ENCODE results near the gene SLC8B1.
"Not testable (repeated sequence)": the region's sequence is repeated elsewhere in the genome, so short reads cannot be mapped to it uniquely, and the experiment has no call there.

Gene SLC8B1

DNA sequence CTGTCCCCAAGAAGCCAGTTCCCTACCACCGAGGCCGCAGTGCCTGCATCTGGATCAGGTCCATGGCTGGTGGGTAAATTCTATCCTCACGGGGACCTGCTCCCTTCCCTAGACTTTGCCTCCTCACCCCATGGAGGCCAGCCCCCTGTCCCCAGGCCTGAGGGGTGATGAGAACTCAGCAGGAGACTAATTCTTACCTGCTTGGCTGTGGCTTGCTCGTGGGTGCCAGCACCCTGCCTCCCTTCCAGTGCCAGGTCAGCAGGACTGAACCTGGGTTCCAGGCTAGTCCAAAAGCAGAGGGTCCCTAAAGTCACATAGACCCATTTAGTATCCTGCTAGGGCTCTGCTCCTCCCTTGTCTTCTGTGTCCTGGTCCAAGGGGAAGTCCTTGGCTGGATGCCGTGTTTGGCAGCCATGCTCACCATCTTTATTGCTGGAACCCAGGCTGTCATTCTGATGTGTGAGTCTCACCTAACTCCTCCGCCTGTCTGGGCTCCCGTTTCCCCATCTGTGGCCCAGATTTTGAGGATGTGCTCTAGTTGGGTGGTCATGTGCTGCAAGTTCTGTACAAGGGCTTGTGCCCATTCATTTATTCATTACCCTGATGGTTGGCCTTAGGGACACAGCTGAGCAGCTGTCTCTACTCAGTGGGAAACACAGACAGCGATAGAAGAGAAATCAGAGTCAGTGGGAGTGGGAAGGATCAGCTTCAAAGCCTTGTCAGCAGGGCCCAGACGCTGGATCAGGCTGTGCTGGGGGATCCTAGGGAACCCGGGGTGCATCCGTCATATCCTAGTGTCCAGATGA lies 24.4 kb upstream of the SLC8B1 start:
- no peak for DNase-seq
- in situ Hi-C loops (cut with MboI; ENCODE audit: low pct_unique_long_range_greater_than_20kb, low sequenced_read_pairs): no loop called here

DNA sequence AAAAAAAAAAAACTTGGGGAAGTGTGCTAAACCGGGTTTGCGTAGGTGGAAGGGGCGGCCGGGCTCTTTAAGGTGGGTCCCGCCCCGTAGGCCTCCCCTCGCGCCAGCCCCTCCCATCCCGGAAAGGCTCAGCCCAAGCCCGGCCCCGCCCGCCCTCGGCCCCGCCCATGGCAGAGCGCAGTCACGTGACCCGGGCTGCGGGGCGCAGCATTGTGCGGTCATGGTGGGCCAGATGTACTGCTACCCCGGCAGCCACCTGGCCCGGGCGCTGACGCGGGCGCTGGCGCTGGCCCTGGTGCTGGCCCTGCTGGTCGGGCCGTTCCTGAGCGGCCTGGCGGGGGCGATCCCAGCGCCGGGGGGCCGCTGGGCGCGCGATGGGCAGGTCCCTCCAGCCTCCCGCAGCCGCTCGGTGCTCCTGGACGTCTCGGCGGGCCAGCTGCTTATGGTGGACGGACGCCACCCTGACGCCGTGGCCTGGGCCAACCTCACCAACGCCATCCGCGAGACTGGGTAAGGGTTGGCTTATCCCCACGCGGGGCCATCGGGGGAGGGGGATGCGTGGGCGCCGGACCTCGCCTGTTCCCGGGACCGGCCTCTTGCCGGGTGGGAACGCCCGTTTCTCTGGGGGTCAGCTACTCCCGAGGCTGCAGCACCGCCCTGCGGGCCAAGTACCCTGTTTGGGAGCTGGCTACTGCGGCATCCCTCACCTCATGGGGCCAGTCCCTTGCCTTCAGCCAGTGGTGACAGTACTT lies 23.6 kb upstream of the SLC8B1 start, which contains the start of gene PLBD2:
PLBD2 (plus strand) TSS at position 207 of the 752 bp plus-strand sequence; CDS start at position 221, 14 bp downstream.
- DNase-seq: peak; percentile 90
- in situ Hi-C loops (cut with MboI; ENCODE audit: low pct_unique_long_range_greater_than_20kb, low sequenced_read_pairs): no loop called here

DNA sequence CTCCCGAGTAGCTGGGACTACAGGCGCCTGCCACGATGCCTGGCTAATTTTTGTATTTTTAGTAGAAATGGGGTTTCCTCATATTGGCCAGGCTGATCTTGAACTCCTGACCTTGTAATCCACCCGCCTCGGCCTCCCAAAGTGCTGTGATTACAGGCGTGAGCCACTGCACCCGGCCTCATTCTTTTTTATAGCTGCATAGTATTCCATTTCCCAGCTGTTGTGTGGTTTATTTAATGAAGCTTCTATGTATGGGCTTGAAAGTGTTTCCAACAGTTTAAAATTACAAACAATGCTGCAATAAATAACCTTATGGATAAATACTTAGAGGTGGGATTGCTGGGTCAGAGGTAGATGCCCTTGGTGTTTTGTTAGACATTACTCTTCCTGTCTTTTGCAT lies 19.3 kb upstream of the SLC8B1 start:
- DNase-seq; in situ Hi-C loops (cut with MboI; ENCODE audit: low pct_unique_long_range_greater_than_20kb, low sequenced_read_pairs): not testable (repeated sequence)

DNA sequence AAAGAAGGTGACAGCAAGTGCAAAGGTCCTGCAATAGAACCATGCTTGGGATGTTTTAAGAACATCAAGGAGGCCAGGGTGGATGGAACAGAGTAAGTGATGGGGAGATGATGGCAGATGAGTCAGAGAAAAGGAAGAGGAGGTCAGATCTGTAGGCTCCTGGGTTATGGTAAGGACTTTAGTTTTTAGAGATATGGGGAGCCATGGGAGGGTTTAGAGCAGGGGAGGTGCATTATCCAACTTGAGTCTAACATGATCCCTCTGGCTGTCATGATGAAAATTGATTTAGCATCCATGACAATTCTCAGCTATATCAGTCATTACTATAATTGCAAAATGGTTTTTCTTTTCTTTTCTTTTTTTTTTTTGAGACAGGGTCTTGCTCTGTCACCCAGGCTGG lies 16.2 kb upstream of the SLC8B1 start:
- DNase-seq: no peak
- in situ Hi-C loops (cut with MboI; ENCODE audit: low pct_unique_long_range_greater_than_20kb, low sequenced_read_pairs): no loop called here

DNA sequence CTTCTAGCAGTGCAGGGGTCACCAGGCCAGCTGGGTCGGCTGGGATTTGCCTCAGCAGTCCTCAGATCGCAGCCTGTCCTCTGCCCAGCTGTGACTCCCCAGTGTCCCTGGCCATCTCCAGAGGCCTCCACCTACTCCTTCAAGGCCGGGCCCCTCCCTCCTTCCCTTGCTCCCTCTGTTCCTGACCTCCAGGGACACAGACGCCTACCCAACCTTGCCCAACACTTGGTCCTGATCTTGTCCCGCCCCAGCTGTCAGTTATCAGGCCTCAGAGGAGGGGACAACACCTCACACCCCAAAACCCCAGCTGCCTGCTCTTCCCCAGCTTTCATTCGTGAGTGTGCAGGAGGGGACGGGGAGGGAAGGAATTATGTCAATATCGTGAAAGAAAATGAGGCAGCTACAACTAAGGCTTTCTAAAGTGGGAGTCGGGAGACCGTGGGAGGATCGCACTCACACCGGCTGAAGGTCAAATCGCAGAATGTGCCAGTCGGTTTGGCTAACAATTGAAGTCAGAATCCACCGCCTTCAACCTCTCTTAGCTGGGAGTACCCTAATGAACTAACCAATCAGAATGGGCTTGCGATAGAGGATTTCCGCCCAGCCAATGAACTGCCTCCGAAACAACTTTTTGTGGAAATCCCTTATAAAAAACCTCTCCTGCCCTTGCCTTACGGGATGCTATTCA lies 14.1 kb upstream of the SLC8B1 start:
- DNase-seq: no peak
- in situ Hi-C loops (cut with MboI; ENCODE audit: low pct_unique_long_range_greater_than_20kb, low sequenced_read_pairs): no loop called here

DNA sequence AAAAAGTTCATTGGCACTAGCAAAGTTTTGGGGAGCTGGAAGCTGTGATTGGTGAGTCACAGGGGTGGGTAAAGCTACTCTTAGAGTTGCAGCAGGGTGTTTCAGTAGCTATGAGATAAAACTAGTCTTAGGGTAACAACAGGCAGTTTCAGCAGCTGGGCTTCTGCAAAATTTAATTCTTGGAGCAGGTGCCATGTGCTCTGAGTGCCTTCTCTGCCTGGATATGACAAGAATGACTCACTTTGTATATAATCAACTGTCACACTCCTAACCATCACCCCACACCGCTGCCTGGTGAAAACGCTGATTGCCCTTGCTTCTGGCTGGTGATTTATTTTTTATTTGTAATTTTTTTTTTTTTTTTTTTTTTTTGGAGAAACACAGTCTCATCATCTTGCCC lies 13.0 kb upstream of the SLC8B1 start:
- DNase-seq: no peak
- in situ Hi-C loops (cut with MboI; ENCODE audit: low pct_unique_long_range_greater_than_20kb, low sequenced_read_pairs): no loop called here

DNA sequence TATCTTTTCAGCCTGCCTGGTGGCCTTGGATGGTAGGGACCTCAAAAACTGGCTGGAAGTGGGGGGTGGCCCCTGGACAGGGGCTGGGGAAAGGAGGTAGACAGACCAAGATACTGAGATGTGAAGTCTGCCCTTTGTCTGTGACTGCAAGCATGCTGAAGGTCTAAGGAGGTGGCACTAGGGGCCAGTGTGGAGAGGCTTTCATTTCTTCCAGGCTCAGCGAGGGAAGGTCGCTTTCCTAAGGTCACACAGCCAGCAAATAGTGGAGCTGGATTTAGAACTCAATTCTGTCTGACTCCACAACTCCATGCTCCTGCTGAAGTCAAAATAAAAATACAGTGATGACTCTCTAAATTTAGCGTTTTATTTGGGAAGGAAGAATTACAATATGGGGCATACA lies 12.2 kb upstream of the SLC8B1 start:
- in situ Hi-C loops (cut with MboI; ENCODE audit: low pct_unique_long_range_greater_than_20kb, low sequenced_read_pairs): no loop called here
- no peak for DNase-seq

DNA sequence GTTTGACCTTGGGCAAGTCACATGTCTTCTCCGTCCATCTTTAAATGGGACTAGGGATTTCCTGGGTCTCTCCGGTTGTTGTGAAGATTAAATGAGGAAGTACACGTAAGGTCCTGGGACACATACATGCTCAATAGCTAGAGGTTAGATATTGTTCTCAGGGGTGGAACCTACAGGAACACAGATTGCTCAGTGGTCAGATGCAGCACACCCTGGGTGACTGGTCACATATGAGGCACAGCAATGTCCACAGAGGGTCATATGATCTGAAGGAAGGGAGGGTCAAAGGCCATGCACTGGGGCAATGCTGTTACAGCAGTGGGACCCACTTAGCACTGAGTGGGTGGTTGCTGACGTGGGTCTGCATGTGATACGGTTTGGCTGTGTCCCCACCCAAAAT lies 11.4 kb upstream of the SLC8B1 start:
- in situ Hi-C loops (cut with MboI; ENCODE audit: low pct_unique_long_range_greater_than_20kb, low sequenced_read_pairs): no loop called here
- no peak for DNase-seq

DNA sequence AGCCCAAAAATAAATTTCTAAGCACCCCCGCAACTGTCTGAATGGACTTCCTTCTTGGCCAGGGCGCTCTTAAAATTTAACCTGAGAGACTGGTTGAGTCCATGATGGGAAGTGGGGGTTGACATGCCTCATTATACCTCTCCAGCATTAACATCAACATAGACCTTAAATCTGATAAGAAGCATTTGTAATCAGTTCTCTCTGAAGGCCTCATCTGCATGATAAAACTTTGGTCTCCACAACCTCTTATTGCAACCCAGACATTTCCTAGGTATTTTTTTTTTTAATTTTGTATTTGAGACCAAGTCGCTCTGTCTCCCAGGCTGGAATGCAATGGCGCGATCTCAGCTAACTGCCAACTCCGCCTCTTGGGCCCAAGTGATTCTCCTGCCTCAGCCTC lies 10.4 kb upstream of the SLC8B1 start:
- no peak for DNase-seq
- in situ Hi-C loops (cut with MboI; ENCODE audit: low pct_unique_long_range_greater_than_20kb, low sequenced_read_pairs): no loop called here

DNA sequence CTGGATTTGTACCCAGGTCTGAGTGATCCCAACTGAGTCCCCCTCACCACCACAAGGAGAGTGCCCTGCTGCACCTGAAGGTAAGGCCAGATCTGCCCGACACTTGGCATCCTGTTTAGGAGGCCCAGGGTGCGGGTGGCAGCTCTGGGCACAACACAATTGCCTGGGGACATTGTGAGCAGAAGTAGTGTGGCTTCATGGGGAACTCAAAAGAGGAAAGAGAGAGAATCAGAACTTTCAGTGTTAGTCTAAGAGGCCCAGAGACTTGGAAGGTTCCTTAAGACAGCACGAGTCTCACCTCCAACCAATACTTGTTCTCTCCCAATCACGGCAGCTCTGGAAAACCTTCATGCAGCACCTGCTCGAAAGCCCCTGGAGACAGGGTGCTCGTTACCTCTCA lies 6.6 kb upstream of the SLC8B1 start:
- in situ Hi-C loops (cut with MboI; ENCODE audit: low pct_unique_long_range_greater_than_20kb, low sequenced_read_pairs): no loop called here
- no peak for DNase-seq

DNA sequence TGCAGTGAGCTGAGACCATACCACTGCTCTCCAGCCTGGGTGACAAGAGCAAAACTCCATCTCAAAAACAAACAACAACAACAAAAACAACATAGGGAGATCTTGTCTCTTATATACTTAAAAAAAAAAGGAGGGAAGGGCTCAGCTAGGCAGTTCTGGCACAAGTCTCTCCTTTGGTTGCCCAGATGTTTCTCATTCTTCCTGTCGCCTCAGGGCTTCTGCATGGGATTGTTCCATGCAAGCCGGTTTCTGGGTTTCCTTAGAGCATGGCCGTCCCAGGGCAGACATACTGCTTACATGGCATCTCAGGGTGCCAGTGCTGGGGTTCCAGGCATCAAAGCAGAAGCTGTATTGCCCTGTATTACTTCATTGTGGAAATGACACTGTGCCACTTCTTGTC lies 5.2 kb upstream of the SLC8B1 start:
- no peak for DNase-seq
- in situ Hi-C loops (cut with MboI; ENCODE audit: low pct_unique_long_range_greater_than_20kb, low sequenced_read_pairs): no loop called here

DNA sequence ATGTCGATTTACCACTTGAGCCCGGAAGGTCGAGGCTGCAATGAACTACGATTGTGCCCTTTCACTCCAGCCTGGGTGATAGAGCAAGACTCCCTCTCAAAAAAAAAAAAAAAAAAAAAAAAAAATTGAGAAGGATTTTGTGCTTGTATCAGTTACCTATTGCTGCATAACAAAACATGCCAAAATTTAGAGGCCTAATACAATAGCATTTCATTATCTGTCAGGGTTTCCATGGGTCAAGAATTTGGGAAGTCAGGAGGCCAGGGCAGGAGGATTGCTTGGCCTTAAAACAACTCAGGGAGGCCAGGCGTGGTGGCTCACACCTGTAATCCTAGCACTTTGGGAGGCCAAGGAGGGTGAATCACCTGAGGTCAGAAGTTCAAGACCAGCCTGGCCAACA lies 4.6 kb upstream of the SLC8B1 start:
- in situ Hi-C loops (cut with MboI; ENCODE audit: low pct_unique_long_range_greater_than_20kb, low sequenced_read_pairs): no loop called here
- no peak for DNase-seq

DNA sequence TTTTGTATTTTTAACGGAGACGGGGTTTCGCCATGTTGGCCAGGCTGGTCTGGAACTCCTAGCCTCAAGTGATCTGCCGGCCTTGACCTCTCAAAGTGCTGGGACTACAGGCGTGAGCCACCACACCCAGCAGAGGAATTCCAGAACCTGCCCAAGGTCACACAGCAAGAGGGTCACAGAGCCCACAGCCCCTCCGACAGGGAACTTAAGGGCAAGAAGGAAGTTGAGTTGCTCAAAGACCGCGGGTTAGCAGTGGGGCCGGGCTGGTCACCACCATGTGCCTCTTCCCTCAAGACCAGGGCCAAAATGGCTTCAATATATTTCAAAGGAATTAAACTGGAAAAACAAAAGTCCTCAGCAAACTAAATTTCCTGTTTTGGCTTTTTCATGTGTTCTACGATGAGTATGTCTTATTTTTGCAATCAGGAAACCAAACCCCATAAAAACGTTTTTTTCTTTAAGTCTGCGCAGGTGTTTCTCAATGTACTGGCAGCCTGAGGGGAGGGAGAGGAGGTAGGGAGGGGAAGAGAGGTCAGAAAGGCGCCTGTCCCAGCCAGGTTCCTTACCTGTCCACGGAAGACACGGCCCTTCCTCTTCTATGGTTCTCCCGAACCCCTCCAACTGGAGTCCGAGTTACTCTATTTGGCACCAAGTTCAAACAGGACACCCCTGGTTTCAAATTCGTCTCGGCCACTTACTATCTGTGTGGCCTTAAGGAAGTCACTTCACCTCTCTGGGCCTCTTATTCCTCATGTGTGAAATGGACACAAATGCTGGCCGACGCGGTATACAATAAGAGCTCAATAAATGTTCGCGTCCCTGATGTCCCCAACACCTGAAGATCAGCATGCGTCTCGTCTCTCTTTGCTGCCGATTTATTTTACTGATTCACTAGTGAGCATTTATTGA lies 778 bp downstream of the SLC8B1 start:
- in situ Hi-C loops (cut with MboI; ENCODE audit: low pct_unique_long_range_greater_than_20kb, low sequenced_read_pairs): no loop called here
- peak; percentile 56 for DNase-seq

DNA sequence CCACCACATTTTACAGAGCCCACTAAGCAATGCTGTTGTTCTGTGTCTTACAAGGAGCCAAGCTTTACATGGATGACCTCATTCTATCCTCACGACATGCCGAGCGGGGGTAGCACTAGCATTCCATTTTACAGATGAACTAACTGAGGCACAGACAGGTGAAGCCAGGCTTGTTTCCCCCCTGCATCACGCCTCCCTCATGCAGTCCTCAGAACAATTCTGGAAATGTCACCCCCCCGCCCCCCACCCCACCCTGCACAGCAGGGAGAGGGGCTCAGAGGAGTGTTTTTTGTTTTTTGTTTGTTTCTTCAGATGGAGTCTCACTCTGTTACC lies 1.5 kb downstream of the SLC8B1 start:
- in situ Hi-C loops (cut with MboI; ENCODE audit: low pct_unique_long_range_greater_than_20kb, low sequenced_read_pairs): no loop called here

DNA sequence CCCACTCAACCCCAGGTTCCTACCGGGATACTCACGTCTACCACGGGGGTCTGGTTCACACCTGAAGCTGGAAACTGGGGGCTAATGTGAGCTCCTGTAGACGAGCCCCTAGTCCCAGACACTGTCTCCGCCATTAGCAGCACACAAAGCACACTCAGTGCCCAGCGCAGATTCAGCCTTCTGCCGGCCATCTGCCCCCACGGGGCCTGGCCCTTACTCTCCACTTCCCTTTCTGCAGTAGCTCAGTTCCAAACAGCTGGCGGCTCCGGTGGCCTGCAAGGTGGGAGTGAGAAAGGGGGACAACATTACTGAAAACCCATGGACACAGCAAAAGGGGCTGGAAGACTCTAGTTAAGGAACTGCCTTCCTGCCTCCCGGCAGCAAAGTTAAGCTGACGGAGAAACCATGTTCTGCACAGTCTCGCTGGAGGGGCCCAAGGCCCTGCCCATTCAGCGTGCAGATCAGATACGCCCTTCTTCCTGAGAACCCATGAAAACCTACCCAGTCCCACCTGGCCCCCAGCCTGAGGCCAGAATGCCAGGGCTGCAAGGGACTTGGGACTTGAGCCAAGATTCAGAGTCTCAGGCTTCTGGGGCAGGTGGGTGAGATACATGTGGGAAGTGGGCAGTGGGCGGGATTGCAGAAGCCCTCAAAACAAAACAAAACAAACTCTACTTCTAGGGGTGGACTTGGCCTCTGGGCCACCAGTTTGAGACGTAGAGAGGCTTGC lies 2.1 kb downstream of the SLC8B1 start:
- in situ Hi-C loops (cut with MboI; ENCODE audit: low pct_unique_long_range_greater_than_20kb, low sequenced_read_pairs): no loop called here
- no peak for DNase-seq

More for the DNA sequence above, 1.5 kb downstream of the SLC8B1 start:
- no peak for DNase-seq

DNA sequence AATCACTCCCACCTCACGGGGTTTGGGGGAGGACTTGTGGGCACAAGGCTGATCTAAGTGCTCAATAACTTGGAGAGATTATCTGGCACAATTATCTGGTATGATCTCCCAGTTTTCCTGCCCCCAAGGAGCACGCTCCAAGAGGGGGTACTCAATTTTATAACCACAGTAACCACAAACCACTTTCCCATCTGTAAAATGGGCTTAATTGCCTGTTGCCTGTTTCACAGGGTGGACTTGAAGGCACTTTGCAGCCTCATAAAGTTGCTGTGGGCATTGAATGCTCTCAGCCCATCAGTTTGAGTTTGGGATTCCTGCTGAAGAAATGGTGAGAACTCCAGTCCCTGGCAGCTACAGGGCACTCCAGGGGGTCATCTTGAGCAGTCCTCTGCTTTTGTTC lies 4.4 kb downstream of the SLC8B1 start:
- DNase-seq: no peak
- in situ Hi-C loops (cut with MboI; ENCODE audit: low pct_unique_long_range_greater_than_20kb, low sequenced_read_pairs): no loop called here

DNA sequence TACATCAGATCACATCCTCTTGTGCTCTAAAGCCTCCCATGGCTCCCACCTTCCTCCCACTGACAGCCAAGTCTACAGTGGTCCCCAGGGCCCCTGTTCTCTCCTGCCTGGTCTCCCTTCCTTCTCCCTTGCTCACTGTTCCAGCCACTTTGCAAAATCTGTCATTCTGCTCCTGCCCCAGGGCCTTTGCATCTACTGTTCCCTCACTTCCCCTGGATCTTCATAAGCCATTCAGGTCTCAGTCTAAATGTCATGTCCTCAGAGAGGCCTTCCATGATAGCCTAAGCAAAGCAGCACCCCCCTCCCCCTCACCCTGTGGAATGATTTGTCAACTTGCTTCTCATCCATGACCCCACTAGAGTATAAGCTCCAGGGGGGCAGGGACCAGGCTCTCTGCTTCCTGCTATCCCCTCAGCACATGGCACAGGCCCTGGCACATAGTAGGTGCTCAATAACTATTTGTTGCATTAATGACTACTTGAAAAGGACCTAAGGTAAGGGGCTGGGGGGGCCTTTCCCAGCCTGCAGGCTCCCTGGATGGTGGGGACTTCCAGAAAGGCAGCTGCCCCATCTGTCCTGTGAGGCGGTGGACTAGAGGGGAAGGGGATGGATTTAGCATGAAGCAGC lies 5.0 kb downstream of the SLC8B1 start:
- DNase-seq: no peak
- in situ Hi-C loops (cut with MboI; ENCODE audit: low pct_unique_long_range_greater_than_20kb, low sequenced_read_pairs): no loop called here
